Inflammatory macrophage (primary cell): ENCODE measurements around the gene GRM8.

ENCODE experiments used
- DNase-seq, 2 donors: peaks; one replicate each; pipeline ENCODE4 v3.0.0-alpha.2; 2020 to 2022
- total RNA-seq, 18 experiments: gene quantifications; one replicate each; lab custom pipeline; 2026; ENCODE audit warnings: mixed read lengths in 6 of 18, inconsistent platforms in 2 of 18; lab: John Stamatoyannopoulos, UW

GRM8 gene
- 0 to 0.27 (median 0.02) reads per million in 18 experiments for total RNA-seq

DNA sequence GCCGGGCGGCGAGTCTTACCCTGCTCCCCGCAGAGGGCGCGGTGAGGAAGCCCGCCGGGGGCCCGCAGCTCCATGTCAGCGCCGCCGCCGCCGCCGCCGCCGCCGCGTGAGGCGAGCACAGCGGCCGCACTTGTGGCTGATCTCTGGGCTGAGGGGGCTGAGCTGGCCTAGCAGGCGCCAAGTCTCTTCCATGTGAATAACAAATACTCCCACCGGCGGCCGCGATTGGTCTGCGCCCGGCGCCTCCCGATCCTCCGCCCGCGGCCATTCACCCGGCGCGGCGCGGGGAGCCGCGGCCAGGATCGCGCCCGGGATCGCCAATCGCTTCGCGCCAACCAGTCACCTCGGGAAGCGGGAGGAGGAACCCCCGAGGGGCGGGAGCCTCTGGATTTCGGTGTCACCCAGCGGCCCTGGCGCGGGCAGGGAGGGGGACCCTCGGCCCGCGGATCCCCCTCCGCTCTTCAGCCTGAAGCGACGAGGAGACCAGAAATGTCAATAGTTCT lies at the start of gene GRM8:
TSS of gene GRM8 (minus strand) at position 164 of the 503 bp plus-strand sequence.
- peak in 1 of 2 donors; percentile 2 for DNase-seq

DNA sequence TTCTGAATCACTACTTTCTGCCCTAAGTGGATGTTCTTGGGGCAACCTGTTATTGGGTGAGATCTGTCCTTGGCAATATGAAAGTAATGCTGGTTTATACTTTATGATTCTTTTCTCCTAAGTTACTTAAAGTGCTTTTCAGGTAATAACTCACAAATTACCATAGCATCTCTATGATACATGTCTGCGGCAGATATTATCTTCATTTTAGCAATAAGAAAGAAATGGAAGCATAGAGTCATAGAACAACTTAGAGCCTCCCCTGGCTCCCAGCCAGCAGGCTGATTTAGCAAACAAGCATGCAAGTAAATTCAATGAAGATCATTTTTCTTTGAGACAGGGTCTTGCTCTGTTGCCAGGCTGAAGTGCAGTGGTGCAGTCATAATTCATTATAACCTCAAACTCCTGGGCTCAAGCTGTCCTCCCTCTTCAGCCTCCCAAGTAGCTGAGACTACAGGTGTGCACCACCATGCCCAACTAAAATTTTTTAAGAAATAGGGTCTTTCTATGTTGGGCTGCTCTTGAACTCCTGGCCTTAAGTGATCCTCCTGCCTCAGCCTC lies 38.1 kb upstream of the GRM8 start:
- no peak for DNase-seq

DNA sequence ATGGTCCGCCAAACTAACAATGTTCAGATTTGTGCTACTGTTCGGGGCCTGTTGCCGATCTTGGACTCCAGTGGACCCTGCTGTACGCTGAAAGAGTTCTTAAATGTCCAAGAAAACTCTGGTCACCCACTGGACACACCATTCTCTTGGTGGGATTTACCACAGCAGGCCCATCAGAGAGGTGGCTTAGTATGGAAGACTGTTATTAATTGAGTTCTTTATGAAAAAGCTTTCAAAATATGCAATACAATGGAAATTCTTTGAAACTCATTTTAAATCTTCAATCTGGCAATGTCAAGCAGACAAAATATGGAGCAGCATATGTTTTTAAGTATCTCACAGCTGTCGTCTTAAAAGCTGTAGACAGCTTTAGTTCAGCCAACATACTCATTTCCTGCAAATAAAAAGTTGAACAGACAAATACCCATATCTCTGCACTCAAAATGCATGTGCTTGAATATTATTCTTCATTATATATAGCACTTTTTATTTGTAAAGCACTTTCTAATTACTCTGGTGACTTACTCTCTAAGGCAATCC lies 37.4 kb upstream of the GRM8 start:
- DNase-seq: no peak

DNA sequence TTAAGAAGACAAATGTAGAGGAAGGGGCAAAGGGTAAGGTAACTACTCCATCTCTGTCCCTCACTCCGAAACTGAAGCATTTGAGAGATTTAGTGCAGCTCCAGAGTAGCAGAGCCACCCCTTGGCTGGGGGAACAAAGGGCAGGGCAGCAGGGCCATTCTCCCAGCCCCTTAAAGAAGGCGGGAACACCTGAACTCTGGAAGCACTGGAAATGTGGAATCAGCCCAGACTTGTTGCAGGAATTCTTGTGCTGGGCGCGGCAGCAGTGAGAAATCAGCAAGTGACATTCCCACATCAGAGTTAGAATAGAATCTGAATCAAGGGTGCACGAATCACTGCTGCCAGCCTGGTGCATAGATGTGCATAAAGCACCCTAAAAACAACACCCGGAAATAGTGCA lies 34.4 kb upstream of the GRM8 start:
- no peak for DNase-seq

DNA sequence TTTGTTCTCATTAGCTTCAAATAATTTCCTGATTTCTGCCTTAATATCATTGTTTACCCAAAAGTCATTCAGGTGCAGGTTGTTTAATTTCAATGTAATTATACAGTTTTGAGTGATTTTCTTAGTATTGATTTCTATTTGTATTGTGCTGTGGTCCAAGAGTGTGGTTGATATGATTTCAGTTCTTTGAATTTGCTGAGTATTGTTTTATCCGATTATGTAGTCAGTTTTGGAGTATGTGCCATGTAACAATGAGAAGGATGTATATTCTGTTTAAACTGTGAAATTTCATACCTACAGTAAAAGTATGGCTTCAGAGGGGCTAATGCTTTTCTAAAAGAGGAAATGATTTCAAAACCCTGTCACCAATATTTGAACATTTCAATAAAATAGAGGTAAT lies 17.4 kb upstream of the GRM8 start:
- DNase-seq: no peak

DNA sequence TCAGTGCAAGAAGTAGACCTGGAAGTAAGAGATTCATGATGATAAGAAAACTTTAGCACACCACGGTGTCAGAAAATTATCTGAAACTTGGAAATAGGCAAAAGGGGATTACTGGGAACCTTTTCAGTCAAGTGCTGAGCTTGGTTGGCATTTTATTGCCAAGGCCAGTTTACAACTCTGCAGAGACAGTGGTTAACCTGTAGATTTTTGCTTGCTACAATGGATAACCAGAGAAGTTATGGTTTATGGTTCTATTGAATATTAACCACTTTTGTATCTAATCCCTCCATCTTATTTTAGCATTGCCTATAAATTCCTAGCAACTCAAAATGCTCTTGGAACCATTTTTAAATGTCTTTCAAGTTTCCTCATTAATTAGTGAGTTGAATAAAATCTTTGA lies 13.3 kb upstream of the GRM8 start:
- no peak for DNase-seq

DNA sequence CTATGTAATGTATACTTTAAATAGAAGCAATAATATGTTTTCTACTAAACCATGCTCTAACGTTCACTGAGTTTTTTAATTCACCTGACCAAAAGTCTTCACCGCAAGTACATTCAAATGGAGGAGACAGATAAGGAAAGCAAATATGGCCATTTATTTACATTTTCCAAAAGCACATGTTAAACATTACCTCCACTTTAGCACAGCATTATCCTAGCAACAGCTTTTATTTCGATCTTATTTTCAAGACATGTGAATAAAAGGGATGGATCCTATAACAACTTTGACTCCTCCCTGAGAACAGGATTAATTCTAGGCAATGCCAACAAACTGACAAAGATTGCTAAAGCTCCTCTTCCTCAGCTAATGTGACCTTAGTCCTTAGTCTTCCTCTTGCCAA lies 11.5 kb upstream of the GRM8 start:
- no peak for DNase-seq

DNA sequence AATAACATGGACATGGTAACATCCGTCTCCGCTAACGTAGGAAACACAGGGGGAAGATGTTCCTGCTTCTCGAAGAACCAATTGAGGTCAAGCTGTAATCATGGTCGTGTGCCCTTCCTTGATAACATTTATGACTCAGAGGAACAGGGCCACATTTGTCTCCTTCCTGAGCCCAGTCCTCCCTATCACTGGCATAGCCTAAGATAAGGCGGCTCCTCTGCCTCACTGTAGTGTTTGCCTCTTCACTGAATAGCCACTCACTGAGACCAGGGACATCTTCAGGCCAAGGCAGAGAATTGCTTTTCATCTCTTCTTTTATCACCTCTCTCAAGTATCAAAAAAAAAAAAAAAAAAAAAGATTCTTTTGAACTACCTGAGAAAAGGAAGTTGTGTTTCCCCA lies 5.4 kb upstream of the GRM8 start:
- no peak for DNase-seq

DNA sequence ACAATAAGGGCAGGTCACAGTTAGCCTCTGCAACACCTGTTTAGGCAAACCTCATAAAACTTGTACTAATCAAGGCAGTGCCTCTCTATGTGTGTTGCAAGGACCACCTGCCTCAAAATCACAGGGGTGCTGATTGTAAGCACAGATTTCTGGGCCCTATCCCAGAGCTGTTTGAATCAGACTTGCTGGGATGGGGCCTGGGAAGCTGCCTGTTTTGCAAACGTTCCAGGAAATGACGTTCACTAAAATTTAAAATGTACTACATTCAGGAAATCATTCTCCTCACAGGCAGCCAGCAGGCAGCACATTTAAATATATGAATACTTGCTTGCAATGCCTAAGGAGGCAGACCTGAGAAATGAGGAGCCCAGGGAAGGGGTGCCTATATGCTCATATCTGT lies 4.3 kb upstream of the GRM8 start:
- no peak for DNase-seq

DNA sequence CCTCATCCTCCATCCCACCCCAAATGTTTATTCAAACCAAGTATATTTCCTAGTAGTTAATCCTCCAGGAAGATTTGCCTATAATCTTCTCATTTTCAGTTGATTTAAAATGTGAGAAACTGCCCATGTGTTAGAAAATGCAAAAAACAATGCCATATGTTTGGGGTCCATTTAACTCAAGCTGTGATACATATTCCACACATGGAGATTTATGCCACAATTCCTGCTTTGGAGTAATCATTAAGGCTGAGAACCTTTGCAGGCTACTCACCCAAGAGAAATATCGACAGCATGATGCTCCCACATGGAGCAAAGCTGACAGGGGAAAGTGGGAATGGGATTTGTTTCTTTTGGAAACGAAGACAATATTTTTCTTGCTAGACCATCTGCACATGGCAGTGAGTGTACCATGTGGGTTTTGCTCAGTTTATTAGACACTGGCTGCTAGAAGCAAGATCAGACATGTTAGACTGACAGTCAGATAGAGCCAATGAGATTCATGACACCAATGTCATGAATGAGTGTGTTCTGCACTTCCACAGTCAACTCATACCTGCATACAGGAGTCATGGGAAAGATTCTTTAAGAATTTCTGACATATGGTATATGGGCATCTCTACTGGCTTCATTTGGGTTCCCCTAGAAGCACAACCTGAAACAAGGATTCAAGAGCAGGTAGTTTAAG lies 3.4 kb upstream of the GRM8 start:
- no peak for DNase-seq

DNA sequence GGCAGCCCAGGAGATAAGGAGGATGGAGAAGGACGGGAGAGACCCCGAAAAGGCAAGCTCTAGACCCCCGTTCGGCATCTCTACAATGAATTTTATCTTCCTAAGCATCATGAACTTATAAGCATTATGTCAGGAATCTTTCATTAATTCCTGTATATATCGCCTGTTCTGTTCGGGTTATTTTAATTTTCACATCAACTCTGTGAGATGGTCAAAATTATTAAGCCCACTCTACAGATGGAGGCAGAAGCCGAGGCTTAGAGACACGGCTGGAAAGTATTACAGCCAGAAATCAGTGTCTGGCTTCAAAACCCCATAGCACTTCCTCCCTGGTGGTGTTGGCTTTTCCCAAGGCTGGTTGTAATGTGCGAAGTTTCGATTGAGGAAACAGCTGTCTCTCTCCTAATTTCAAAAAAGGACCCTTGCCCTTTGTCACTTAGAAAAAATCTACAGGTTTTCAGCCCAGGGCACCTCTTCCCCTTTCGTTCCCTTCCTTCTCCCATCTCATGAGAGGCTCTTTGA lies 1.5 kb upstream of the GRM8 start:
- DNase-seq: no peak

DNA sequence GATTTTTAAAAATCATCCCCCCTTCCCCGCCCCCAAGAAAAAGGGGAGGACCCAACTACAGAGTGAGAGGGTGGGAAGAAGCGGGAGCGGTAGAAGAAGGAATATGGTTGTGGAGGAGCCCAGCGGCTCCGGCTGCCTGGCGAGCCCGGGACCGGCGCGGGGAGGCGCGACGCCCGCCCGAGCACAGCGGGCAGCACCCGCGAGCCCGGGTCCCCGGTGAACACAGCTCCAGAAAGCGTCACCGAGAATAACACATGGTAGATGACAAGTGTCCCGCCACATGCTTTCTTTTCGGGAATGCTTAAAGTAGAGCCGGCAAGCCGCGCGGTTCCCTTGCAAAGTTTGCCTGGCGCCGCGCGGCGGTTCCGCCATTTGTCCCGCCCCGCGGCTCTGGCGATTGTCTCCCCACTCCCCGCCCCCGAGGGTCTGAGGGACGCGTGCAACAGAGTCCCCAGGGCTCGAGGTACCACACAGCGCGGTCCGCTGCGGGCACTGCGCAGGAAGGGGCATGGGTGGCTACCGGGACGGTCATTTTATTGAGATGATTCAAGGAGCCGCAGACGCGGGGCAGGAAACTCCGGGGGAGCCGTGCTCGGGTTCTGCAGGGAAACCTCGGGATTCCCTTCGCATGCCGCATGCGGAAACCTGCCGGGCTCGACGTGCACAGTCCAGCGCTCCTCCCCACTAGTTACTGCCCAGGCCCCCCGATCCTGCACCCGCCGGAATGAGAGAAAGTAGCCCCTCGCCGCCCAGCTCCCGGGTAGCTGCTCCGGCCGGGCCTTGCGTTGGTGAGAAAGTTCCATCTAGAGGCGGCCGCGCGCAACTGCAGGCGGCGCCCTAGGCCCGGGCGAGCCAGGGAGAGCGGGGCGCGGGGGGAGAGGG lies 781 bp upstream of the GRM8 start:
- peak; percentile 23 to 48 for DNase-seq

DNA sequence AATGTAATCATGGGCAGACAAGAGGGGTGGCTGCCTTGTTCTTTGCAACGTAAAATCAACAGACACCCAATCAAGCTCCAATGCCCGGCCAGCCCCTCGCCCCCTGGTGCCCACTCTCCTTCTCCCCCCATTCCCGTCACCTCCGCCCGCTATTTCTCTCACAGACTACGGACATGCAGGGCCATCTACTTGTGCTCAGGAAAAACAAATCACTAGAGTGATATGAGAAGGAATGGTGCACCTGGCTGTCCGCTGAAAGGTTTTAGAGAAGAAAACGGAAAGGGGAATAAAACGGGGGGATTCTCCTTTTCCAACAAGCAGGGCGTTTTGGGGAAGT lies 396 bp downstream of the GRM8 start:
- DNase-seq: no peak

DNA sequence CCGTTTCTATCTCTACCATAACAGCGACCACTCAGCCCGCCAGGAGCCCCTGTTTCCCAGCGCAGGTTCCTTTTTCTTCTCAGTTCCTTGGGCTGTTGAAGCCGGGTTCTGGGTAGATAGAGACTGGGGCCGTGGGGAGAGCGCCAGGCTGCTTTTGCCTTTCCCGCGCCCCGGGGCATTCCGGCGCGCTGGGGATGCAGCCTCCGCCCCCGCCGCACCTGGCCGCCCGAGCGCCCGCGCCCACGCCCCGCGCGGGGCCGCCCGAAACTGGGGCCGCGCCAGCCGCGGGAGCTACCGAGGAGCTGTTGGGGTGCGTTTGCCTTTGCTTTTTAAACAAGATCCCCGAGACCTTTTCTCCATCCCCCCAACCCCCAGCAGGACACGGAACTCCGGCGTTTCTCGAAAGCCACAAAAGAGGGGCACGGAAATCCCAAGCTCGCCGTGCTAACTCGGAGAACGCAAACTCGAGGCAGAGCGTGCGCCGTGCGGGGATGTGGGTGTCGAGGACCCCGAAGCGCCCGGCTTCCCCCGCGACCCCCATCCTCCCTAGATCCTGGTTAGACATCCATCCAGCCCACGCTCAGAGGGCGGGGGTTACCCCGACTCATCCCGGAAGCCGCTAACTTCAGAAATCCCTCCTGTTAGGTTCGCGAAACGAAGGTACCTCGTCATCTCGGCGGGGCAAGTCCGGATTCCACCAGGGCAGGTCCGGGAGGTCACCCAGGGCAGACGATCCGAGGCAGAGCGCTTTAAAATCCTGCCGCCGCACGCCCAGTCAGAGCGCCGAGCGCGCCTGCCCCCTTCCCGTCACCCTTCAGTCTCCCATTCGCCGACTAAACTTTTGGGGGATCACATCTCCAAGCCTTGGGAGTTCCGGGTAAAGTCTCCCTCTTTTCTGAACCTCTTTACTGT lies 1.0 kb downstream of the GRM8 start:
- no peak for DNase-seq

DNA sequence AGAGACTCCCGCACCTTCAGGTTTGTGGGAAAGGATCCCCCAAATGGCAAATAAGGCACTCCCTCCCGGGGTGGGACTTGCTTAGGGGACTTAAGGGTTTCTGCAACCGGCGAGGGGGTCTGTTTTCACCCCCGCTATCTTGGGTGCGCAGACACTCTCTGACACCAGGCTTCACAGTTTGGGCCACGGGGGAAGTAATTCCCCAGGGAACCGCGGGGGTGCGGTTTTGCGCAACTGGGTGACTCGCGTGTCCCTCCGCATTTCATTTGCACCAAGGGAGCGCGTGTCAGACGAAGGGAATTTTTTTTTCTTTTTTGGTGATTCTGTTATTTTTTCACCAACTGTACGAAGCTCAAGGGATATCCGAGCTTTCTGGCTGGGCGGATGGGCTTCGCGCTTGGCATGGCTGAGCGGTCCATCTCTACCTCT lies 1.7 kb downstream of the GRM8 start:
- no peak for DNase-seq

DNA sequence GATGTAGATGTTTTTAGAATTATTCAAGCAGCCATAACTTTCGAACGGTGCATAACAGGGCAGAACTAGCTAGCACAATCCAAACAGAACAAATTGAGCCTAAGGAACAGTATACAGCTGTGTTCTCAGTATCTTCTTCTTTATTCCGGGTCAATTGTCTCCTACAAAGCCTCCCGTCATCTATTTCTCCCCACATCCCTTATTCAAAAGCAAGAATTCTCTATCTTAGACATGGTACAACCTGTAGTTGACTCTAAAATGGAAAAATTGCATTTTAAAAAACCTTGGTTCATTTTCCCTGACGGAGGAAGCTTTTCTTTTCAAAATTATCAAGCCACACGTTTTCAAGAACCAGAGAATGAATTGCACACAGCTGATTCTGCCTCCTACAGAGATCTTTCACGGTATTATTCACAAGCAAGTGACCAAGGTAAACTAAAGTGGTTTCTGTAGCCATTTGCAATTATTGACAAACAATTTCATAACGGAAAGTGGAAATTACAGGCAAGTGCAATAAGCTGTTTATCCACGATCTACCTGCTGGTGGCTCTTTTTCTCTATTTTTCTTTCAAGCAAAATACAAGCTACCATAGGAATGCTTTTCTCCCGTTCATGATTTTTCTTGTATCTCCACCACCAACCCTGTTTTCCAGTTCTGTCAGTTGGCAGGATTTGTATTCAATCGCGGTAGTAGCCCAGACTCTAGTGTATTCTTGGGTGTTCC lies 2.3 kb downstream of the GRM8 start:
- no peak for DNase-seq

DNA sequence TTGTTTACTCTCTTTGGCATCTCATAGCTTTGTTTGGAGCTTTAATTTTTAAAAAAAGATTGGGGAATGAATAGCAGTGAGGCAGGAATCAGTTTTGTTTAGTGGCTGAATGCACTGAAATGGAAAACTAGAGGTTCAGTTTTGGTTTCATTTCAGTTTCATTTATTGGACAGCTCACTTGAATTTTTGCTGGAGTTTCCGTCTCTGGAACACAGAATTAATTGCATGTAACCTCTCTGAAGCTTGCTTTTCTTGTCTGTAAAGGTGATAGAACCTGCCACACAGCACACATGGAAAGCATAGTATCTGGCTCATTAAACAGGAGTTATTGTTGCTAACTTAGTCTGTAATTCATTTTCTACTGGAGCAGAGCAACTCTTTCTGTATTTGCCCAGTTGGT lies 7.1 kb downstream of the GRM8 start:
- DNase-seq: no peak

DNA sequence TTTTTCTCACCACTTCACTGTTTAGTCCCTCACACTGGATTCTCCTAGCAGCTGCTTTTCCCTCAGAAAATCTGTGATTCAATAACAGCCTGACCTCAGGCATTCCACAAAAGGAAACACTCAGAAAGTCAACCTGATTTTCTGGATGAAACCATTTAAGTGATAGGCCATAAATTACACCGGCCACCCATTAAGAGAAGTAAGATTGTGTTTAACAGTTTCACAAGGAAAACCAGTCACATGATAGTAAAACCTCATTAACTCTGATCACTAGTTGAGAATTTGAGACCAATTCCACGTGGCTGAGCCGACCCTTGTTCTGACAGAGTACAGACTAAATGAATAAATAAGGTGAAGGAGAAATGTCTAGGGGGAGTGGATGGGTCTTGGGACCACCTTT lies 7.7 kb downstream of the GRM8 start:
- no peak for DNase-seq

DNA sequence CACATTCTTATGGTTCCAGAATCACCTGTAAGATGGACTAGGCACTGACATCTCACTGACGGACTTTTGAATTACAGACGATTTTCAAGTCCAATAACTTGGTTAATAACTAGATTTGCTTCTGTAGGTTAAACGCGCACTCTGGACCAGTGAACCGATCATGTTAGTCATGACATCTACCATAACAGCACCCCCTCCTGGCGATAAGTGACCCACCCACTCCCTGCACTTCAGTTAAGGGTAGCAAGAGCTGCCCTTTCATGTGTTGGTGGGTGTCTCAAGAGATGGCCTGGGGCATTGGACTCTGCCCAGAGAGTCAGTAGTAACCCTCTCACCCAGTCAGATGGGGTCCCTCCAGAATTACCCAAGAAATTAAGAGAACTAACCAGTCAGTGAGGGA lies 12.9 kb downstream of the GRM8 start:
- DNase-seq: no peak

DNA sequence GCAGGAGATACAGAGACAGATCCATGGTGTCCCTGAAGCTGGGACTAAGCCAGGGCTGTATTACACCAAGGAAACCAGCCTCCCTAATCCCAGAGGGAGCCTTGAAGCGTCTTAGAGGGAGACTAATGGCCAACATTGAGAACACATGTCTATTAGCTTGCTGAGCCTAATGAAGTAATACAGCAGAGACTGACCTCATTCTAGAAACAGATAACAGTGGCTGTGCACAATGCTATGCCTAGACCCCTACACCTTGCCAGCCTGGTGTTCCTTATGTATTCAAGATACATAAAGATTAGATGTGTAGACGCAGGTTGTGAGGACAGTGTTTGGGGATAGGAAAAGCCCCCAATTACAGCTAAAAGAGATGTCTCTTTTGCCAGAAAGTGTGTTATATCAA lies 19.1 kb downstream of the GRM8 start:
- DNase-seq: no peak

DNA sequence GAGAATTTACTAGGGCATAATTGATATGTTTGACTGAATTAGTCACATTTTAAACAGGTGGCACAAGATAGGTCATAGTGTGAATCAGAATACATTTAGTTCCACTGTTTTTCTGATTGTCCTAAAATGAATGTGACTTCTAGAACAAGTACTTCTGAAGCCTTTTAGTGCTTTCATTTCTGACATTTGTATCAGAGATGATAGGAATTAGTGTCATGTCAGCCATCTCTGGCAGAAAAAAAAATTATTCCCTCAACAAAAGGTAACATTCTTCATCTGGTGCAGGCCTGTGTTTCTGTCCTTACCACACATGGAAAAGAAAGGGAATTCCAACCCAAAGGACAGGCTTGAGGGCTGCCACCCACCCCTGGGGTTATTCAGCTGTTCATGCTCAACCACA lies 21.3 kb downstream of the GRM8 start:
- no peak for DNase-seq
